SHP77 (cell line): ENCODE results near the gene D2HGDH.
"Not testable (repeated sequence)": the region's sequence is repeated elsewhere in the genome, so short reads cannot be mapped to it uniquely, and the experiment has no call there.

ENCODE experiments used
- DNase-seq, 2 experiments: peaks; one replicate each; lab custom pipeline; 2025; lab: John Stamatoyannopoulos, UW

The D2HGDH gene

GRCh38 chr2:241768850-241769249 is 34.4 kb downstream of the D2HGDH start:
- DNase-seq = no peak

DNA sequence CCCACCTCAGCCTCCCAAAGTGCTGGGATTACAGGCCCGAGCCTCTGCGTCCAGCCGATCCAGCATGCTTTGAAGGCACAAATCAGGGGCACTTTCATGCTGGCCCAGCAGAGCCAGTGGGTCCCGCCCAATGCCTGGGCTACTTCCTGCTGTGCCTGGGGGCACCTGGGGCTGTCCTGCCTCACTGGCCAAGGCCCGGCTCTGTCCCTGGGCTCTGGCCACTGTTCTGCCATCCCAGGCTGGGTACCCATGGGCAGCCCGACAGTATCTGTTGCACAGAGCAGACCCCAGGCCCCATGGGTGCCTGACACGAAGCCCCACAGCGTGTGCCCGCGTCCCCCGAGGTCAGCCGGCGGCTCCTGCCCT is 35.4 kb downstream of the D2HGDH start:
- DNase-seq = no peak

DNA sequence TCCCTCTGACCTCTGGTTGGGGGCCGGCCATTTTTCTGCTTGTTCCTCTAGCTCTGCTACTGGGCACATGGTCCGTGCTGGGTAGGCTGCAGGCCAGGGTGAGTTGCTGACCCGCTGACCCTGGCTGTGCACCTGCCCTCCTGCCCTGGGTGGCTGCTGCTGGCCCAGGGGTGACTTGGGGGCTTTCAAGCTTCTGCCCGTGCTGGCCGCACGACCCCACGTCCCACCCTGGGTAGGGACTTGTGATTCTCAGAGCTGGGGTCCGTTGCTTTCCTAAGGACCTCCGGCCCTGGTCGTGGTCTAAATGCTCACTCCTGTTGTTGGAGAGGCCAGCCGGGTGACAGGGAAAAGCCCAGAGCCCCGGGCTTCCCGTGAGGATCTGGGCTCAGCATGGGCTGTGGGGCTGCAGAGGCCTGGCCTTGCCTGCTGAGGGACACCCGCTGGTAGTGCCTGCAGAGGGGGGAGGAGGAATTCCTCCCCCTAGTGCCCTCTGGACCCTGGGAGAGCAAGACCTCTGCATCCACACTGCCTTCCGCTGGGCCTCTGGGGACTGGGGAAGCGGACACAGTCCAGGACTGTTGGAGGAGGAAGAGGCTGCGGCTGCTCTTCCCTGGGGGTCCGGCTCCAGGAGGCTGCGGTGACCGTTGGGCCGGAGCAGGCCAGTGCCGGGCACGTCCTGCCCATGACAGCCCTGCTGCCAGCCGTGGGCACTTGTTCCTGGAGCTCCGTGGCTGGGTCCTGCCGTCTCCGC is 35.9 kb downstream of the D2HGDH start:
- no peak for DNase-seq

GRCh38 chr2:241770936-241771285 is 36.5 kb downstream of the D2HGDH start:
- DNase-seq = no peak

GRCh38 chr2:241771286-241772062 is 37.0 kb downstream of the D2HGDH start:
- no peak for DNase-seq

- no peak for DNase-seq
Observed at GRCh38 chr2:241772063-241772499, 37.7 kb downstream of the D2HGDH start.

- peak; percentile 83 to 87 for DNase-seq
Observed at GRCh38 chr2:241773511-241774418, 39.3 kb downstream of the D2HGDH start.

DNA sequence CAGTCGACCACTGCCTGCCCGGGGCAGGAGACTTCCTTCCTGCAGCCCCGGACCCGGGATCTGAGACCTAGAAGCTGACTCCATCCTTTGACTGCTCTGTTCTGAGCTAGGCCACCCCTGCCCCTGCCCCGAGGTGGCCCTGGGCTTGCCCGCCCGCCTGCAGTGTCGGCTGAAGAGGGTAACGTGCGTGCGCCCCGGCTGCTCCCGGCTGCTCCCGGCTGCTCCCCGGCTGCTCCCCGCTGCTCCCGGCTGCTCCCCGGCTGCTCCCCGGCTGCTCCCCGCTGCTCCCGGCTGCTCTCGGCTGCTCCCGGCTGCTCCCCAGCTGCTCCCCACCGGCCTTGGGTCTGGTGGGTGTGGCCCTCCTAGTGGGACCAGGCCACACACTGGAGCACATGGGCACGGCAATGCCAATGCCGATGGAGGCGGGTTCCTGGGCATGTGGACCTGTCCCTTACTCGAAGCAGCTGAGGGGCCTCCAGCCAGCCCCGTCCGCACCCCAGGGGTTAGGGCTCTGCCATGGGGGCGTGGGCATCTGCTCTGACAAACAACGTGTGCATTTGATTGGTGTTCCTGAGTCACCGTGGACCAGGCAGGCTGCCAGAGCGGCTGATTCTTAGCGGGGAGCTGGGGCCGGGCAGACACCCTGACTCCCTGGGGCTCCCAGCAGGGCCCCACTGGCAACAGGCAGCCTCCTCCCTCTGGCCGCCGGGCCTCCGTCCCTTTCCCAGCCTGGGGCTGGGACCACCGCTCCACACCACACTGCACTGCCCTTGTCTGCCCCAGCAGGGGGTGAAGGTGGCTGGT is 40.2 kb downstream of the D2HGDH start:
- peak in 1 of 2 experiments; percentile 29 for DNase-seq

DNA sequence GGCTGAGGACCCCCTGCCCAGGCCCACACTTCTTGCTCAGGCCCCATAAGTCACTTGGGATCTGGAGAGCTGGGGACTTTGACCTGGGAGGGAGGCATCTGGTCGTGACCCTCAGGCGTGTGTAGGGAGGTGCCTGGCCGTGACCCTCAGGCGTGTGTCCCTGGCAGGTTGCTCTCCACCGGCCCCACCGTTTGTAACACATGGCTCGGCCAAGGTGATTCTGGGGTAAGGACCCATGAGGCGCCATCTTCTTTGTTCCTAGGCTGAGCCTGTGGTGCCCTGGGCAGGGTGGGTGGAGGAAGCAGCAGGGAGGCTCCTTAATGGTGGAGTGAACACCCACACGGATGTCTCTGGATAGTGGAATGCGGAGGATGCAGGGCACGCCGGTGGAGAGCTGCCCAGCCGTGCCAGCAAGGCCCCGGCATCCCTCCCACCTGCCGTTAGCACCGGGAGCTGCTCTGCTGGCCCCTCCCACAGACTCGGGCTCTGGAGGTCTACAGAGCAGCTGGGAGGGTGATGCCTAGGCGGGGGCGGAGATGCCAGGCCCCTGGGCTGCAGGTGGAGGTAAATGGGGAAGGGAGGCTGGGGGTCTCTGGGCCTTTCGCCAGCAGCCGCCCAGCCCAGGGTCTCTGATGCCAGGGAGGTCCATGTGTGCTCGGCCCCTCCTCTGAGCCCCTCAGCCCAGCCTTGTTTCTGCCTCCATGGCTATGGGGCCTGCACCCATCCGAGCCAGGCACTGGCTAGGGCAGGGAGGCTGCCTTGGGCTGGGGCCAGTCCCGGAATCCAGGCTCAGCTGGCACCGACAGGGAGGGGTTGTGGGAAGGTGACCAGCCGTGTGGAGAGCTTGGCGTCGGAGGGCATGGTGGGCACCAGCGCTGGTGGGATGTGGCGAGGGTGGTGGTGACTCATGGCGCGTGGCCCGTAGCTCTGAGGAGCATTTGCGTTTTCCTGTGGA is 41.1 kb downstream of the D2HGDH start:
- peak in 1 of 2 experiments; percentile 27 for DNase-seq

DNA sequence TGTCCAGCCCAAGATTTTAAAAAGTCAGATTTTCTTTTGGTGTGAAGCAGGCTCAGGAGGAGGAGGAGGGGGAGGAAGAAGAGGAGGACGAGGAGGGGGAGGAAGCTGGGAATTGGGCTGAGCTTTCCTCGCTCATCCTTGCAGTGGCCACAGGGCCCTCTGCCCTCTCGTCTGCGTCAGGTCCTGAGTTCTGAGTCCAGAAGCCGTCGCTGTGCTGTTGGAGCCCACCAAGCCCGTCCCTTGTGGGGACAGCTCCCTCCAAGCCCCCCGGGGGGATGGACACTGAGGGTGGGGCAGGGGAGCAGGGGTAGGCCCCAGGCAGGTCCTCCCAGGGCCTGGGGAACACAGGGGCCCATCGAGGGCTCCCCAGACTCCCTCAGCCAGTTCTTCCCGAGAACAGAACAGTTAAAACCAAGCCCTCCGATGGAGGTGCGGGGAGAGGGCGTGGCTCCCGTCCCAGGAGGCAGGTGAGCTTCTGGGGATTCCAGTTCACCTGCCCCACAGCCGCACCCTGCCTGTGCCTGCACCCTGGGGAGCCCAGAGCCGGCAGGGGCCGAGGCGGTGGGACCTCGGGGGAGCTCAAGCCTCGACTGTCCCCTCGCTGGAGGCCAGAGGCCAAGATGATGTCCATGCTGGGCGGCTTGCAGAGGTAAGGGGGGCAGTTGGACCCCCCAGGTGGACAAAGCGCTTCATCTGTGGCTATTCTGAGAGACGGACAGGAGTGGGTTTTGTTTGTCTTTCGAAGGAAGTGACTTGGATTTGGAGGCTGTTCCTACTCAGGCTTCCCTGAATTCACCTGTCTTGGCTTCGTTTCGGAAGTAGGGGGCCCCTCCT is 42.1 kb downstream of the D2HGDH start, which contains the start of gene GAL3ST2:
Gene GAL3ST2 (plus strand): TSS at position 487 of the 834 bp plus-strand sequence. CDS start 134 bp downstream, at position 621.
- no peak for DNase-seq

GRCh38 chr2:241777170-241777685 is 42.8 kb downstream of the D2HGDH start:
- DNase-seq = no peak

- no peak for DNase-seq
Observed at GRCh38 chr2:241777686-241778627, 43.5 kb downstream of the D2HGDH start.

DNA sequence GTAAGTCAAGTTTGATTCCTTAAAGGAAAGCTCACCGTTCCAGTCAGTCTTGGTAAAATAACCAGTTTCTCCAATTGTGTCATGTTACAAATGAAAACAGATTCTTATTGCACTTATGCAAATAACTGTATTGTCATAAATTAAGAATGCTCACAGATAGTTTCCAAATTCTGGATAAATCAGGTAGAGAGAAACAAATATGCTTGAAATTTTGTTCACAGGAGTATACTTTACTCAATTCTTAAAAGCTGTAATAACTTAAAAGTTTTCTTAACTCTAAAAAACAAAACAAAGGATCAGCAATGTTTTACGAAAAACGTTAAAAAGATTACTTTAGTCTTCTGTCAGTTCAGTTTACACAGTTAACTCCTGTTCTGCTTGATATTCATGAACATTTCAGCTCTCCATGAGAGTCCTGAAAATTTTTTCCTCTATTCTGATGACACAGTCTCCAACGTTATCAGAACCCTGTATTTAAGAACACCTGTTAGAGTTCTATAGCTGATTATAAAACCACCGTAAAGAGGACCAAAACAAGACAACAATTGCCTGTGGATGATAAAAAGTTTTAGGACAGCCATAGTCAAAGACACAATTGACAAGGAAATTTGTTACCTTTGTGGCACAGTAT is 46.6 kb downstream of the D2HGDH start:
- DNase-seq = no peak

DNA sequence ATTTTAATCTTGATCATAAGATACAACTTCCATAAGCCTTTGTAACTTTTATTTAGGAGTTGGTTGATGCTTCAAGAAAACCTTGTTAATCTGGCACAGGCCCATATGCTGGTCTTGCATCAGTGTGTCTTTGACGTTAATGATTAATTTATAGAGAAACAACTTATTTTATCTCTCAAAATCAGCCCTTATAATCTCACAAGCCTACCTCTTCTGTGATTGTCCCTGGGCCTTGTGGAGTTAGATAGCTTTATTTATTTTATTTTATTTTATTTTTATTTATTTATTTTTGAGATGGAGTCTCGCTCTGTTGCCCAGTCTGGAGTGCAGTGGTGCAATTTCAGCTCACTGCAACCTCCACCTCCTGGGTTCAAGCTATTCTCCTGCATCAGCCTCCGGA is 47.6 kb downstream of the D2HGDH start:
- DNase-seq = not testable (repeated sequence)

GRCh38 chr2:241788135-241788534 is 53.7 kb downstream of the D2HGDH start:
- DNase-seq = no peak

GRCh38 chr2:241788572-241788971 is 54.1 kb downstream of the D2HGDH start:
- no peak for DNase-seq

DNA sequence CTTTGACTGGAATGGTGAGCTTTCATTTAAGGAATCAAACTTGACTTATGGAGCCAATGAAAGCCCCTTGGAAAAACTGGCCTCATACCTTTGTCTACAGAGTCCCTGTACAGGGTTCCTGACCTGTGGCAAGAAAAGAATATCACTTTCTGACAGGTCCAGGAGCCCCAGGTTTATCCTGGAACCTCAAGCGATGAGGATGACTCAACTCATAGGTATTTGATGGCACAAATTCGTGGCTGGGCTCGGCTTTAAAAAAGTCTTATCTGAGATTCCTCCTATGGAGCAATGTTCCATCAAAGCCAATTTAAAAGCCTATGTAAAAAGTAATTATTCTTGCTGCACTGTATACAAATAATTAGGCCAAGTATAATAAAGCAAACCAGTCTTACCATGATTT is 57.0 kb downstream of the D2HGDH start:
- DNase-seq = not testable (repeated sequence)
